ENCODE data around the gene FAM228A. TPM values are rescaled to one million over a fixed set of nuclear protein-coding genes. Genes with fewer than 3 reads are reported as not detected.
"Not testable (repeated sequence)": the region's sequence is repeated elsewhere in the genome, so short reads cannot be mapped to it uniquely, and the experiment has no call there.

FAM228A gene
- total RNA-seq, 1 experiment from 2014 or later: not detected

GRCh38 chr2:24190503-24190902, 15.7 kb downstream of the FAM228A start:
- DNase-seq (ENCODE audit: low read depth): no peak

- DNase-seq (ENCODE audit: low read depth): no peak
Measured at GRCh38 chr2:24191156-24191555, 16.3 kb downstream of the FAM228A start.

GRCh38 chr2:24191848-24192247, 17.0 kb downstream of the FAM228A start:
- no peak for DNase-seq (ENCODE audit: low read depth)

- not testable (repeated sequence) for DNase-seq (ENCODE audit: low read depth)
Measured at GRCh38 chr2:24197213-24197612, 22.4 kb downstream of the FAM228A start.

- no peak for DNase-seq (ENCODE audit: low read depth)
Measured at GRCh38 chr2:24199968-24200590, 25.2 kb downstream of the FAM228A start.

GRCh38 chr2:24200799-24201198, 25.9 kb downstream of the FAM228A start:
- DNase-seq (ENCODE audit: low read depth): no peak

- DNase-seq (ENCODE audit: low read depth): no peak
Measured at GRCh38 chr2:24203029-24203786, 28.4 kb downstream of the FAM228A start.

- DNase-seq (ENCODE audit: low read depth): no peak
Measured at GRCh38 chr2:24203787-24204150, 28.9 kb downstream of the FAM228A start.

- no peak for DNase-seq (ENCODE audit: low read depth)
Measured at GRCh38 chr2:24204505-24204904, 29.7 kb downstream of the FAM228A start.

GRCh38 chr2:24205131-24205530, 30.3 kb downstream of the FAM228A start:
- DNase-seq (ENCODE audit: low read depth): no peak

GRCh38 chr2:24206242-24206641, 31.4 kb downstream of the FAM228A start:
- no peak for DNase-seq (ENCODE audit: low read depth)

GRCh38 chr2:24206714-24207113, 31.9 kb downstream of the FAM228A start:
- DNase-seq (ENCODE audit: low read depth): no peak

GRCh38 chr2:24207359-24207758, 32.5 kb downstream of the FAM228A start:
- no peak for DNase-seq (ENCODE audit: low read depth)

GRCh38 chr2:24208490-24208889, 33.6 kb downstream of the FAM228A start:
- DNase-seq (ENCODE audit: low read depth): no peak

GRCh38 chr2:24209389-24210105, 34.7 kb downstream of the FAM228A start:
- DNase-seq (ENCODE audit: low read depth): no peak

- no peak for DNase-seq (ENCODE audit: low read depth)
Measured at GRCh38 chr2:24210106-24210455, 35.2 kb downstream of the FAM228A start.

- DNase-seq (ENCODE audit: low read depth): no peak
Measured at GRCh38 chr2:24210723-24211122, 35.9 kb downstream of the FAM228A start.

GRCh38 chr2:24211408-24211807, 36.6 kb downstream of the FAM228A start:
- no peak for DNase-seq (ENCODE audit: low read depth)

GRCh38 chr2:24214880-24215279, 40.0 kb downstream of the FAM228A start:
- no peak for DNase-seq (ENCODE audit: low read depth)

GRCh38 chr2:24220554-24221291, 45.9 kb downstream of the FAM228A start:
- DNase-seq (ENCODE audit: low read depth): no peak

GRCh38 chr2:24221343-24222050, 46.6 kb downstream of the FAM228A start:
- DNase-seq (ENCODE audit: low read depth): no peak

Data from HT1080 (cell line).